22Rv1 (cell line): ENCODE measurements around the gene APOC1.

ENCODE experiments used
- CTCF ChIP-seq: fragments of 450-650 bp; IDR thresholded peaks from 2 replicates; pipeline ENCODE4 v1.5.1; 2017; ENCODE audit warnings: mild to moderate bottlenecking
- ZFX ChIP-seq: fragments of 450-650 bp; IDR thresholded peaks from 2 replicates; pipeline ENCODE4 v1.6.1; 2017; ENCODE audit warnings: antibody characterized with exemption, borderline replicate concordance

- no peak for TF ChIP-seq CTCF
- no peak for TF ChIP-seq ZFX
Observed at GRCh38 chr19:44903216-44903601, 11.2 kb upstream of the APOC1 start.
